TTC549 (cell line): Measurements from ENCODE around the gene NARS2.

Experiments used
- FAIRE-seq: peaks from 2 replicates; lab custom pipeline; 2012; peaks lifted over from hg19 to GRCh38; lab: Jason Lieb, UNC

NARS2 gene

DNA sequence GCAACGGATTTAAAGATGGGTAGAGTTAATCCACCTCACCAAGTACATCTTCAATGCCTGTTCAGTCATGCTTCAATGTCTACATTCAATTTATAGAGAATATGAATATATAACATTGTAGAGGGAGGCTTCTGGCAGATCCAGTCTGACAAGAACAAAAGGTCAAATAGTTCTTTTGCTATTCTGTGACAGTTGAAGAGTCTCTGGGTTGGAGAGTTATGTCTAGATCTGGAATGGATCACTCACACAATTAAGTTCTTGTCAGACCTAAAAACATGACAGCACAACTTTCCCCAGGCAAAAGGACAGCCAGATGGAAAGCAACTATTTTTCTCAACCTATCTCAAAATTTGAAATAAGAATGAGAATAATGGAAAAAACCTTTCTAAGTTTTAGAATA, 141.7 kb downstream of the NARS2 start:
- FAIRE-seq = no peak

DNA sequence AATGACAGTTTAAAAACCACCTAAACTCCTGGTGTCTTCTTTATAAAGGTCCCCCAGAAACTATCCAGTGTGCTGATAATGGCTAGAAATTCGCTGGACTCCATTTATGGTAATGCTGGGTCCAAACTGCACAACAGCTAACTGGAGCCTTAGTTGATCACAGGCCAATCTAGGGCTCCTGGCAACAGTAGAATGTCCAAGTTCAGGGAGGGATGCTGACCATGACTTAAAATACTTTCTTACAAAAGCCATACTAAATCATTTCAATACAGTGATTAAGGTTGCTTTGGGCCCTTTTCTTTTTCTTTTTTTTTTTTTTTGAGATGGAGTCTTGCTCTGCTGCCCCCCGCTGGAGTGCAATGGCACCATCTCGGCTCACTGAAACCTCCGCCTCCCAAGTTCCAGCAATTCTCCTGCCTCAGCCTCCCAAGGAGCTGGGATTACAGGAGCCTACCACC, 142.6 kb downstream of the NARS2 start:
- no peak for FAIRE-seq

DNA sequence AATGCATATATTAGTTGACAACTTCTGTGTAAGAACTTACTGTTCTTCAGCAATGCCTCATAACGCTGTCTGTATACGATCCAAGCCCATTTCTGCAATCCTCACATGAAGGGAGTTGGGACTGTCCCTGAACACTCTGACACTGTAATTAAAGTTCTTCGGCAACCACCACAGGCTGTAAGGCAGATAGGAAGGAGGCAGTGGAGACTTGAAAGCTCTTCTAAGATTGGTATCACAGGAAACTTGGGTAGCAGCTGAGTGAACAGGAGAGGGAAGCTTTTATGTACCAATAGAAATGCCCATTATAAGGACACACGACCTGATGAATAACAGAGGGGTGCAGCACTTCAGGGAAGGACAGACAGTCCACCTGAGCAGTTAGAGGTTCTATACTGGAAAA, 145.0 kb downstream of the NARS2 start:
- no peak for FAIRE-seq

DNA sequence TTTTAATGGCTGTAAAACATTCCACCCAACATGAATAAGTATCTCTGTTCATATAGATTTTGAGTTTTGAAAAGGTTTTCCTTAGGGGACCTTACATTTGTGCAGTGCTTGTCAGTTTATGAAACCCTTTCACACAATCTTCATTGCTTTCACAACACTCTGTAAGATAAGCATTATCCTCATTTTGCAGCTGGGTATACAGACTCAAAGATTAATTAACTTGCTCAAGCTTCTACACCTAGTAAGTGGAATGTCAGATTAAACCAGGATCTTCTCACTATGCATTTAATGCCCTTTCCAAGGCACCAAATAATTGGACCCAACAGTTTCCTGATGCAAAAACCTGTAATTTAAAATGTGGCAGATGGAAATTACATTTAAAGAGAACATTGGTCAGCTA, 145.5 kb downstream of the NARS2 start:
- no peak for FAIRE-seq

DNA sequence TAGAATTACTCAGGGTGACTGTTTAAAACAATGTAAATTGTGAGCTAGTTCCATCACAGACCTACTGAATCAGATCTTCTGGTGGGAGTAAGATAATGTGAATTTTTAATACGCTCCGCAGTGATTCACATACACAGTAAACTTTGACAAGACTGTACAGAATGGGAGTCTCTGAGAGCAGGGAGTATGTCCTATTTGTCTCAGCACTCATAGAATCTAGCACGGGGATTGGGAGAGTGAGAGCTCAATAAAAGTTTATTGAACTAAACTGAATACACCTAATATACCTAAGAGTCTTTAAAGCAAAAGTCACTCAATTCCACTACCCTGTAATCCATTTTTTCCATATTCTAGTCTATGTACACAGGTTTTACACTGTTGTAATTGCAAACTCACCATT, 145.9 kb downstream of the NARS2 start:
- no peak for FAIRE-seq

DNA sequence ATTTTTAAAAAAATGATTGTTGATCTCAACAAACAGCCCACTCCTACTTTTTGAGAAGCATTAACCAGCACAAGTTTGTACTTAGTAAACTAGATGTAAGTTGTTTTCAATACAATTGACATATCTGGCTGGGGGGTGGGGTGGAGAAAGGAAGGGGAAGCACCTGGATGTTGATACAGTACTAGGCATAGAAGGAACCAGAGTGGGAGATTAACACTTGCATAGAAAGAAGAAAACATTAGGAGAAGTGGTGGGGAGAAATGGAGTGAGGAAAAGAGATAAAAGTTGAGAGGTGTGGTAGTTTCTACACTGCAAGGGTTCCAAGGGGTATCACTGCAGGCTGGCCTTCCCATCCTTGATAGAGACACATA, 146.4 kb downstream of the NARS2 start:
- no peak for FAIRE-seq

DNA sequence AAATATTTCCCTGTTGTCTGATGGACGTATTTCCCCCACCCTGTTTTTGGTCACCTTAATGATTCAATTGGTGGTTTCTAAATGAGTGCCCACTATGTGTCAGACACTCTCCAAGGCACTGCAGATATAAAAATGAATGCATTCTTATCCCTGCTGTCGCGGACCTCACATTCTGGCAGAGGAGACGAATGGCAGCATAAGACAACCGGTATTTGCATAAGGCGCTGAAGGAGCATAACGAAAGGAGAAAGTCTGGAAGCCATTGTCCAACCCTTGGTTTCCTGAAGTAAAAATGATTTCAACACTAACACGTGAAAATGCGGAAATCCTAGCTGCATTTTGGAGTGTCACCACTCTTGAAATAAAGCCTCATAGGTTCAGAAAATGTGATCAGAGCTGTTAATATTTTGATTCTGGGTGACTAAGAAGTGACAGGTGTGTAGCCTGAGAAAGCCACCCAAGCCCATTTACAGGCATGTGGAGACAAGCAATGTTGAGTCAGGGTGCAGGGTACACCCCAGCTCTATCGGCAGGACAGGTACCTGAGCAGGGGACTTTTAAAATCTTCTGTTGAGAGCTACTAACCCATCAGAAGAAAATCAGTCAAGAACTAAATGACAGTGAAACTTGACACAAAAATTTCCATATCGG, 146.9 kb downstream of the NARS2 start:
- no peak for FAIRE-seq

DNA sequence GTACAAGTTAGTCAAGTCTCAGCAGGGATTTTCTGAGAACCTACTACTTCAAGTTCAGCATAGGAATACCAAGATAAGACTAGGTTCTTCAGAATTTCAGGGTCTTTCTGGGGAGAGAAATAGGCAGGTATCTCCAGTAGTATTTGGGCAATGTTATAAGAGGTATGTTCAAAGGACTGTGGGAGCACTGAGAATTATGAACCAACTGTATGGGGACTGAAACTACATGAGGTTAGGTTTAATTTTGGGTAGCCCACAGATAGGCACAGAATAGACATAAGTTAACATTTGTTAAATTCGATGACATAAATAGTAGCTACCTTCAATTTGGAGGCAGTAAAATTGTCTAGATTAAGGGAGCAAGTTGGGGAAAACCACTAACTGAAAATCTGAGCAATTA, 147.8 kb downstream of the NARS2 start:
- FAIRE-seq = no peak

DNA sequence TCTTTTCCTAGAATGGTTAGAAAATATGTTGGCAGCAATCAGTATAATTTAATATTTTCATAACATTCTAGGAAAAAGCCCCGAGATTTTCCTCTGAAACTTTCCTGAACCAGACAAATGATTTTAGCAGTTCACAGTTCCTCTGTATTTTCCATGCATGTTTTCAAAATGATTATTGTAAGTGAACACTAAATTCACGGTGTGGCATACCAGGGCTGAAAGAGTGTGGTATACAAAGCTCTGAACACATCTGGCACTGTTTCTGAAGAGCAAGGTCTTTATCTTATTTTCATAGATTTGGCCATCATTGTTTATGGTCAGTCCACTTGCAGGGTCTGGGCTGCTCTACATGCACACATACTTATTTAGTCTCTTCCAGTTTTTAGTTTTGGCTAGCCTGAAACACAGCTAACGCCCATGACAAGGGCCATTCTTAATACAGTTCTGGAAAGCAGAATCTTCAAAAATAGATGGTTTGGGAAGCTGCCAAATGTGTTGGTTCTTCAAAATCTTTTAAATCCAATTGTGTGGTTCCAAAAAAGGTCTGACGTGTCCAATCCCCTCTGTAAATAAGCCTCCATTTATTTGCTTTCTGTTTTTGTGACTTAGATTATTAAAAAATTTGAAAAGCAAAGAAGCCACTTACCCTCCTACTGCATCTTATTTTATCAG, 149.1 kb downstream of the NARS2 start:
- FAIRE-seq = no peak

DNA sequence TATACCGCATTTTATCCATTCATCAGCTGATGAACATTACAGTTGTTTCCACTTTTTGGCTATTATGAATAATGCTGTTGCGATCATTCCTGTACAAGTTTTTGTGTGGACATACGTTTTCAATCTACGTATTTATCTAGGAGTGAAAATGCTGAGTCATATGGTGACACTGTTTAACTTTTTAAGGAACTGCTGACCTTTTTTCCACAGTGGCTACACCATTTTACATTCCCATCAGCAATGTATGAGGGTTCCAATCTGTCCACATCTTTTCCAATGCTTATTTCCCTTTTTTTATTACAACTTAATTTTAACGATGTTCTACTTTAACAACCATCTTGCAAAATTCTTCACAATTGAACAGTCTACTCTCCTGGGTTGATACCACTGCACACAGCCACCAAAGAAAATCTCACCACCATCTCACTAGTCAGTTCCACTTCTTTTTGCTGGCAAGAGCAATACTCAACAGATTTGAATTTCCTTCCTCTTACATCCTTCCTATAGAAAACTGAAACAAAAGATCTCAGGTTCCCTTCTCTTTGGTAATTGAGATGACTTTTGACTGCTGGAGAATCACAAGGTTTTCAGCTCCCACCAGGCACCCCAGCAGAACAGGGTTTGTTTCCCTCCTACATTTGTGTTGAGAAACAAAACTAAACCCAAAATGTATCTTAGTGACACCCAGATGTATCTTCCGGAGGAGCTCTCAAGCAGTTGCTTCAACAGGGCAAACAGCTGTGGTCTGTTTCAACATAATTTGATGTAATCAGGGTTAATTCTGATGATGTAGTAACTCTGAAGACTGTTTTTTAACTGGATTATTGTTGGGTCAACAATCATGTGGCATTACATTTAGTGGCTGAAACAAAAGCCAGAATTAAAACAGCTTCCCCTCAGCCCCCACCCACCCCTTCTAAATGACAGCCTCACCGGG, 150.1 kb downstream of the NARS2 start:
- FAIRE-seq = no peak

DNA sequence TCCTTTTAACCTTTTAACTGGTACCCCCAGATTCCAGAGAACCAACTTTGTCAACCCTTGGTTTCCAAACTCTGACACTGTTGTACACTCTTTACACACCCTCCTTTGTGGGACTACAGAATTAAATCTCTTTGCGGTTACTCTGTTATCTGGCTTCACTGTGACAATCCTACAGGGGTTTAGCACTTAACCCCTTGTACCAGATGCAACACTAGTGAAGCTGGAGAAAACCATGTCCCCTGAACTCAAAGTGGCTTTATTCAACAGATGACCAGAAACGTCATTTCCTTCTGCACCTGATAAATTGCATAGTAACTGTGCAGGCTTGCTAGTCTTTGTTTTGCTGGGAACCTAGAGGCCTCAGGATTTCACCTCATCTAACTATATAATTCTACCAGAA, 151.4 kb downstream of the NARS2 start:
- no peak for FAIRE-seq

DNA sequence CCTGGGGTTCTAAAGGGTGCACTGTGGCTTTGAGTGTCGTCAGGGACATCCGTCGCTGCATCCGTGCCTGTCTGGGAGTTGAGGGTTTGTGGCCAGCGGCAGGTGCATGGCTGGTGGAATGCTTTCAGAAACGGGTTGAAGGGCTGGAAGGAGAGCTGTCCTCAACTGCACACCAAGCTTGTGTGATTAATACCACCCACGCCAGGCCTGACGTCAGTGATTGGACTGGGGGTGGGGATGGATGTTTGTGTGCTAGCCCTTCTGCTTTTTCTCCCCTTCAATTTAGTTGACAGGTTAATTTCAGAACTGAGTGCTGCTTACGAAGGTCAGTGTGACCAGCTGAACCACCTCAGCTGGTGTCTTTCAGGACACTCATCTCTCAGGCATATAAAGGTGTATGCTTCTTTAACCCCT, 153.9 kb downstream of the NARS2 start:
- FAIRE-seq = no peak

DNA sequence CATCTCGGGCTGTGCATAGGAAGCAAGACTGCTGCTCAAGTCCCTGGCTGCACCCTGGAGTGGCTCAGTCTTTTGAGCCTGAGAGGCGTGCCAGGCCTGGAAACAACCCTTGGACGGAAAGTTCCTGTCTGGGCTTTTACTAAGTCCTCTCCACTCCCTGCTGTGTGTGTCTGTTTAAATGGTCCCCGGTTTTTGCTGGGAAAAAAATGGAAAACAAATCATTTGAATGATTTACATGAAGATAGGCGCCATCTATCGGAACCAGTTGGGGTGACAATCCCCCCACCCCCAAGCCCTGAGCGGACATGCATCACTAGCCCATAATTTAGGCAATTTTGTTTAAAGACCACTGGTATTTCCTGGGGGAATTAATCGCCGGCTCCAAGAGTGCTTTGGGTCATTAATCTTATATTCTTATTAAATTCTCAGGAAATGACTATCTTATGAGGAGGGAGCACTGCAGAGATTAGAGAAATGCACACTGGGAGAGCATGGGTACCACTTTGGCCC, 154.4 kb downstream of the NARS2 start:
- no peak for FAIRE-seq

DNA sequence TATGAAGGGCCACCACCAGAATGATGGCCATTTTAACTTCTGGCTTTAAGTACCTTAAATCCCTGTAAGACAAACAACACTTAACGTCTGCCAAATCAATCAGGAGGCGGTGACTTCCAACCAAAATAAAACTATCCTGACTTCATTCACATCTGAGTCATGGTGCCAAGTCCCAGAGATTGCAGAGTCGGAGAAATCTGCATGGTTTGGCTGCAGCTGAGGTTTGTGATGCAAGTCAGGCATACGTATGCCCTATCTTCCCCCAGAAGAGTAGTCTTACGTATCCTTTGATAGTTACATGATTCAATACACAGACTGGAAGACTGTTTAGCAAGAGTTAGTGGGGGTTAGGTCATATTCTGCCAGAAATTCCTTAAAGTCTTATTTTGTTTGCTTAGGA, 155.3 kb downstream of the NARS2 start:
- no peak for FAIRE-seq

DNA sequence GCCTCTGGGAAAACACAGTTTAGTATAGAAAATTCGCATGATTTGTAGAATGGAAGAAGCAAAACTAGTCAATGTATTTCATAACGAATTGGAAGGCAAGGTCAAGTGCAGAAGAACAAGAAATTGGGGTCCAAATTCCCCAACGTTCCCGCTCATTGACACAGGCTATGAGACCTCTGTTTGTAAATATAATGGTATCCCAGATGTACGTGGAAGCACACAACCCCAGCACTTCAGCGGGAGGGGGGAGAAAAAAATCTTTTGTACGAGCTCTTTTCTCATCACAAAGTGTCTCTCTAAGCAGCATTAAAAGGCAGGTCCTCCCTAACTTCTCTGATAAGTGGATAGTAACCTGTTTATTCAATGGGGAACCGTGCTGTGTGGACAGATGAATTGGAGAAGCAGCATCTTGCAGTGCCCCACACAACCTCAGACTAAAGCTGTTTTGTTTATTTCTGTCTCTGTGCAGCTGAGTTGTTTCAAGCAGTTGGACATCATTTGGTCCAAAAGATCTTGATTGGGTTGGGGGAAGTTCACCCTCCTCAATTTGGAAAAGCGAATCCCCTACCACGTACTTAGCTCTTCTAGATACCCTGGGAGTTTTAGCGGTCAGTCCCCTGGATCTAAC, 156.0 kb downstream of the NARS2 start:
- no peak for FAIRE-seq

DNA sequence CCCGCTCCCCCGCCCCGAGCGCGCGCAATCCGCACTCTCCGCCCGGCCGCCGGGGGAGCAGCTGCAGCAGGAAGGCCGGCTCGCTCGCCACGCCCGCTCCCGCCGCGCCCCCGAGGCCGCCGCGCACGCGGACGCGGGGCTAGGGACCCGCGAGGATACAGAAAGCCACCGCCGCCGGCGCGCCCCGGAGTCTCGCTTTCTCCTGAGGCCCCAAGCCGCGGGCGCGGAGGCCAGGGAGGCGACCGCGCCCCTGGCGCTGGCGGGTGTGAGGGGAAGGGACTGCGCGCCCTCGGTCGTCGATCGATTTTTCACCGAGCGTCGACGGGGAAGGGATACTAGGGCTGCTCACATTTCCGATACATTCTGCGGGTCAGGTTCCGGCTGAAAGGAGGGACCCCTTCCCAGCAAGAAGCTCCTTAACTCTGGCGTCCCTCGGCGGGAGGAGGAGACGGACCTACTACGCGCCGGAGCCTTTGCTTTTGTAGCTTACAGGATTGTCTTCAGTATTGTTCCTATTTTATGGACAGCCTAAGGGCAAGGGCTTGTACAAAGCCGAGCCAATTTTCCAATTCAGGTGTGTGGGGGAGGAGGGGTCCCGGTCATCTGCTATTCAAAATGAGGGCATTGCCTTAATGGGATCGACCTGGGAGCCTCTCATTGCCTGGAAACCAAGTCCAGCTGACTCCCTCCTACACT, 156.6 kb downstream of the NARS2 start:
- FAIRE-seq = no peak

DNA sequence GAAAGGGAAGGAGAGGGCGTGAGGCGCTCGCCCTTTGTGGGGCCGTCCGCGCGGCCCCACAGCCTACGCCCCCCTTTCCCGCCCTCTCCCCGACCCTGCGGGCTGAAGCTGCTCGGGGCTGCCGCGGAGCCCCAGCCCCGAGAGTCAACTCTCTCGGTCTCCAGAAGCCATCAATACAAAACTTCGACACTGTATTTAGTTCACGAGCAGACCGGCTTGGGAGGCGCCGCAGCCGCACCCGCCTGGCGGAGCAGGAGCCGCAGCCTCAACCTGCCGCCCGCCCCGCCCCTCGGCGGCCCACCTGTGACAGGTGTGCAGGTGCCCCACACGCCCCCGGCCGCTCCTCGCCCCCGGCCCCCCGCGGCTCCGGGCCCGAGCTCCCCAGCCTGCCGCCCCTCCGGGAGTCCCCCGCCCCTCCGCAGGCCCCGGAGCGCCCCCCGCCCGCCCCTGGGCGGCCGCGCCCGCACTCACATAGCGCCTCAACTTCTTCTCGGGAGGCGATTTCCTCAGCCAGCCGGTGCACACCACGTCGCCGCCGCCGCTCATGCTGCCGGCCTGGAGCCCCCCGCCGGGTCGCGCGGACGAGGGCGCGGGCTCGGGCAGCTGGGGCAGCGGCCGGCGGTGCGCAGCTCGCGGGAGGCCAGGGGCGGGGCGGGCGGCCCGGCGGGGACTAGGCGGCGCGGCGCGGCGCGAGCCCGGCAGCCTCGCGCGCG, 157.3 kb downstream of the NARS2 start, which contains the start of gene GAB2:
Gene GAB2, minus strand, starts transcription at position 646 of the 713 bp plus-strand sequence. Its CDS starts 100 bp downstream, at position 546.
- no peak for FAIRE-seq

DNA sequence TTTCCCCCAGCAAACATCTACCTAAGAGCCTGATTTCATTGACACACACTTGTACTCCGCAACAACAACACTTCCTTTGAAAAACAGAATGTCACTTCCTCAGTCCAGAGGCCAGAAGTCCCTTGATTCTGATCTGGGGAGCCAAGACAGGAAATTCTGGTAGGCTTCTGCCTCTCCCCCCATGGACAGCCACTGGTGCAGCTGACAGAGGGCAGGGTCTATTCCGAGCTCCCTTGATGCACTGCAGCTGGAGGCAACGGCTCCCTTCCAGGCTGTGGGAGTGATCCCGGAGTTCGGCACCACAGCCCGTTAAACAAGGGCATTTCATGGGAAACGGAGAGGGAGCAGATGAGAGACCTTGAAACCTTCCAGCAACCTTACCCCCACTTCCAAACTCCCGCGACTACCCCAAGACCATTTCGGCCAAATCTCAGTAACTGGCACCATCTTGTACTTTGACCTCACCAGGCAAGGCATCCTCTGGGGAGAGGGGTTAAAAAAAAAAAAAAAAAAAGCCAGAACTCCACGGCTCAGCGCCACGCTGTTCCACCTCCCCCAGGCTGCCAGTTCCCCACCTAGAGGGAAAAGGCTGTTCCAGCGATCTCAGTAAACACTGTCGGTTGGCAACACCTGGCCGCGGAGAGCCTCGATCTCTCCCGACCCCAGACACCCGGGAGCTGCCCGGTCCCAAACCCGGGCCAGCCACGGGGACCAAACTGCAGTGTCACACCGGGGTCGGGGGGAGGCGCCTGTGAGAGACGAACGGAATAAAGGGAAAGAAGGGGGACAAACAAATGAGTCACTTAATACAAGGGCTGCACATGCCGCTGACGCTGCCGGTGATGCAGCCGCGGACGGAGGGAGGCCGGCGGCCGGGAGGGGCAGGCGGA, 158.1 kb downstream of the NARS2 start:
- FAIRE-seq = no peak

DNA sequence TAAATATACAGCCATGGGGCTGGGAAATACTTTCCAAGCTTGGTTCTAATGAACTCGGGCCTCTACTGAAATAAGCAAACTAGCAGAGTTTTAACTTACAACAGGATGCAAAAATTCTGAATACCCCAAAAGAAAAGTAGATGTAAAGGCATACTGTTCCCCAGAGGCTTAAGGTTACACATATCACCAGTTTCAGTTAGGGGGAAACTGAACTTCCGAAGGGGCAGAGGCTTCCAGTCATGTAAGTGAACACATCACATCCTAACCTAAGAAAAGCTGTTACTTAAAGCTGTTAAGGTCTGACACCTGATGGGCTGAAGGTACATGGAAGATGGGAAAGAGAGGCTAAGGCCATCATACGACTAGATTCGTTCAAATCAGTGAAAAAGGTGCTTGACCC, 159.3 kb downstream of the NARS2 start:
- FAIRE-seq = no peak
